GM18502 (cell line): ENCODE data around the gene PARD3B.
"Not testable (repeated sequence)": the region's sequence is repeated elsewhere in the genome, so short reads cannot be mapped to it uniquely, and the experiment has no call there.

ENCODE experiments used
- ATAC-seq: cut with Tn5 transposase; IDR thresholded peaks from one replicate; pipeline ENCODE4 v1.9.1; 2021; ENCODE audit warnings: mild to moderate bottlenecking; ENCODE audit not compliant: unreplicated experiment, poor library complexity

The PARD3B gene

DNA sequence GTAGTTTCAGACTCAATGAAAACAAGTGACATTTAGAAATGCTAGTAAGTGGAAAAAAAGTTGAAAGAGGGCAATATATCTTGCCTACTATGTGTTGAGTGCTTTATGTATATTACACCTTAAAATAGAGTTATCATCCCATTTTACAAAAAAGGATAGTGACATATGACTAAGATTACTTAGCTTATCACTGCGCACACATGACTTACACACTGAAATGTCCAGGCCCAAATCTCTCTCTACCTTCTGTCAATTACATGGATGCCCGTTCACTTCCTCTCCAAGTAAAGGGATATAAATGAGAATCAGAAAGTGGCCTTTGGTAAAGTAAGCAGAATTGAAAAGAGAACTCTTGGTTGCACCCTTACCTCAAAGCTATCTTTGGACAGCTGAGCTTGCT, 3.6 kb upstream of the PARD3B start:
- no peak for ATAC-seq

- no peak for ATAC-seq
Observed at GRCh38 chr2:204542982-204543608, 2.2 kb upstream of the PARD3B start.

- ATAC-seq, result no peak
Observed at GRCh38 chr2:204545861-204546735, 823 bp downstream of the PARD3B start.

DNA sequence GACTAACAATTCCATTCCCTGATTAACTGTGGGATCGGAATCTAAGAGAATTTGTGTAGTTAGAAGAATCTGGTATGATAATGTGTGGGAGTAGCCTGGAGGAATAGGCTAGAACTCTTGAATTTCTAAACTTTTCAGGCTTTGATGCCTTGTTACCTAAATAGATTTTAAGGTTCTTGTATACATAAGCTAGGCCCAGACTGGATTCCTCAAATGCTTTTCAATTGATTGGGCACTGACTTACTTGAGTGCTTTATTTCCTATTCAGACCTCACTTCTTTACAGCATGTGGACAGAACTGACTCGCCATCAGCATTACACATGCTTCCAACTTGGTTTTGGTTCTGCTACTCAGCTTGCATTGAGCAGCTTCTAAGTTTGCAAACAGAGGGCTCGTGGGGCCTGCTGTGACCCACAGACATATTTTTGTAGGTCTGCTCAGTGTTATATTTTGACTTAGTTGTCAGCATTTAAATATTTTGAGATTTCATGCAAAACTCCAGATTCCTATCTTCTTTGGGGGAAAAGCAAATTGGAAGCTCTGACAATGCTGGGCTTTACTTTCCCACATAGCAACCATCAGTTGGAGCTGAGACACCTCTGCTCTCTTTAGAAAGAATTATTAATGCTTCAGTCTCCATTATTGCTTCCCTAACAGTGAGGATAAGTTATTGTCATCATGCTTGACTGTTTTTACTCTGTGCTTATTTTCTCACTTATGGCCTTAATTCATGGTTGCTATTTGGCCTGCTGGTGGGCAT, 5.7 kb downstream of the PARD3B start:
- no peak for ATAC-seq

DNA sequence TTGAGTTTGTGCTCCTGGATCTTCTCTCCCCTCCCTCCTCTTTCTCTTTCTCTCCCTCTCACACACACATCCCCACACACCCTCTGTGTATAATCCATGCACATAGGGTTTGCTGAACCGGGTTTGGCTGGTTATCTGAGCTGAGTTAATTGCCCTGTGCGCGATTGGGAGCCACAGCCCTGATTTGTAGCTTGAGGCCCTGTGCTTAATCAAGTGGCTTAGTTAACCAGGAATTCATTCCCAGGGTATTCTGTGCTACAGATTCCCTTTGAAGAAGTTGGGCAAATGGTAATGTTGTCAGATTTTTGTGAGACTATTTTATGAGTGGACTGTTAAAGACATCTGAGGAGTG, 6.2 kb downstream of the PARD3B start:
- ATAC-seq, result no peak

- no peak for ATAC-seq
Observed at GRCh38 chr2:204557604-204558003, 12.3 kb downstream of the PARD3B start.

DNA sequence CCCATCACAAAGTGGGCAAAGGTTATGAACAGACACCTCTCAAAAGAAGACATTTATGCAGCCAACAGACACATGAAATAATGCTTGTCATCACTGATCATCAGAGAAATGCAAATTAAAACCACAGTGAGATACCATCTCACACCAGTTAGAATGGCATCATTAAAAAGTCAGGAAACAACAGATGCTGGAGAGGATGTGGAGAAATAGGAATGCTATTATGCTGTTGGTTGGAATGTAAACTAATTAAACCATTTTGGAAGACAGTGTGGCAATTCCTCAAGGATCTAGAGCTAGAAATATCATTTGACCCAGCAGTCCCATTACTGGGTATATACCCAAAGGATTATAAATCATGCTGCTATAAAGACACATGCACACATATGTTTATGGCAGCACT, 14.1 kb downstream of the PARD3B start:
- not testable (repeated sequence) for ATAC-seq

DNA sequence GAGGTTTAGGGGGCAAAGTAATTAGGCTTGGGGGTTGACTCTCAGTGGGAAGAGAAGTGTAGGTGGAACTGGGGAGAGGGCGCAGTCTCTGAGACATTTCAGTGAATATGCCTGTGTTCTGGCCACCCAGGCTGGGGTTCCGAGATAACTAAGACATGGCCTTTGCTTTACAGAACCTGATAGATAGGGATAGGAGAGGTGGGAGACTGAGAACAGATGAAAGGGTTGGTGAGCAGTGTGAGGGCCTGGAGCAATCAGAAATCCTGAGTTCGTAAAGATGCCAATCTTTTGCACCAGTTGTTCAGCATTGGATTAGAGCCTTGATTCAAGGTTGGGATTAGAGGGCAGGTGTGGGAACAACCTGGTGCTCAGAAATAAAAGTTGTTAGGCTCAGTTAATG, 15.6 kb downstream of the PARD3B start:
- ATAC-seq, result no peak

- no peak for ATAC-seq
Observed at GRCh38 chr2:204561771-204562170, 16.5 kb downstream of the PARD3B start.

DNA sequence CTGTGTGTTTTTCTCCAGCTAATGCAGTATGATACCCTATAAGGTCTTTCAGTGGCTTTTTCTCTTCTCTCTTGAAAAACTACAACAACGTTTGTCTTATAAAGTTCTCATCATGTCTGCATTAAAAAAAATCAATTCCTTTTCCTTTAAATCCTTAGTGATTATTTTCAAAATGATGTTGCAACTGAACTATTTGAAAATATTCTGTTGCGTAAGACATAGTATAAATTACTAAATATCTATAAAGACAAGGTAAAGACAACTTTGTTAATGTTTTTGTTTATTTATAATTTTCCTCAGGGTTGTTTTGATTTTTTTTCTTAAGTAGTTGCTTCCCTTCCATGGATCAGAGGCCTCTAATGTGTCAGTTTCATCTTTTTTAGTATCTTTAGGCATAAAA, 21.2 kb downstream of the PARD3B start:
- no peak for ATAC-seq

GRCh38 chr2:204570421-204570820, 25.1 kb downstream of the PARD3B start:
- no peak for ATAC-seq

DNA sequence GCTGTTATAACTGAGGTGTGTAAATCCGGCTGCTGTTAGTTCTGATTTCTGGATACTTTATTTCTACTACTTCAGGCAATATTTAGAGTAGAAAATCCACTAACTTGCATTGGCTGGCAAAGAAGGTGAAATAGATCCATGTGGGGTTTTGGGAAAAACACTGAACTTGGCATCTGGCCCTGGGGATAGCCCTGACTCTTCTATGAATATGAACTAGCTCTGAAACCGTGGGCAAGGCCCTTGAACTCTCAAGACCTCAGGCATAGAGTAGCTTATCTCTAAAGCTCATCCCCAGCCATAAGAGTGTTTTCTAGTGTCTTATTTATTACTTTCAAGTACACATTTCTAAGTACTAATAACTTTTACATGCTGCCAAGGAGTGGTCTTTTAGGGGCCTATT, 25.8 kb downstream of the PARD3B start:
- no peak for ATAC-seq

GRCh38 chr2:204571911-204572310, 26.6 kb downstream of the PARD3B start:
- ATAC-seq, result no peak

DNA sequence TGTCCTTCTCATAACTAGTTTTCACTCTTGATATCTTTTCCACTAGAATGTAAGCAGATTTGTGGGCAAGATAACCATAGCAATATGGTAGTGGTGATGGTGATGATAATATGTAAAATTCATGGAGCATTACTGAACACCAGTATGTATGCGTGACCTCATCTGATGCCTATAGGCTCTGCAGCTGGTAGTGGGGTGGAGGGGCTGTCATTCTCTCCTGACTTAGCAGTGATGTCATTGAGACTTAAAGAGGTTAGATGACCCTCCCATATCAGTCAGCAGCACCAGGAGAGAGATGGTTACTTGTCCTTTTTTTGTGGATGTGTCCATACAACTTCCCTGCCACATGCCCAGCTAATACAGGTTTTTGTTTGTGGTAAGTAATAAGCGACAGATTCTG, 27.9 kb downstream of the PARD3B start:
- ATAC-seq, result no peak

GRCh38 chr2:204574486-204574885, 29.2 kb downstream of the PARD3B start:
- no peak for ATAC-seq

GRCh38 chr2:204575463-204575862, 30.2 kb downstream of the PARD3B start:
- ATAC-seq, result no peak

- ATAC-seq, result no peak
Observed at GRCh38 chr2:204576362-204576979, 31.2 kb downstream of the PARD3B start.

DNA sequence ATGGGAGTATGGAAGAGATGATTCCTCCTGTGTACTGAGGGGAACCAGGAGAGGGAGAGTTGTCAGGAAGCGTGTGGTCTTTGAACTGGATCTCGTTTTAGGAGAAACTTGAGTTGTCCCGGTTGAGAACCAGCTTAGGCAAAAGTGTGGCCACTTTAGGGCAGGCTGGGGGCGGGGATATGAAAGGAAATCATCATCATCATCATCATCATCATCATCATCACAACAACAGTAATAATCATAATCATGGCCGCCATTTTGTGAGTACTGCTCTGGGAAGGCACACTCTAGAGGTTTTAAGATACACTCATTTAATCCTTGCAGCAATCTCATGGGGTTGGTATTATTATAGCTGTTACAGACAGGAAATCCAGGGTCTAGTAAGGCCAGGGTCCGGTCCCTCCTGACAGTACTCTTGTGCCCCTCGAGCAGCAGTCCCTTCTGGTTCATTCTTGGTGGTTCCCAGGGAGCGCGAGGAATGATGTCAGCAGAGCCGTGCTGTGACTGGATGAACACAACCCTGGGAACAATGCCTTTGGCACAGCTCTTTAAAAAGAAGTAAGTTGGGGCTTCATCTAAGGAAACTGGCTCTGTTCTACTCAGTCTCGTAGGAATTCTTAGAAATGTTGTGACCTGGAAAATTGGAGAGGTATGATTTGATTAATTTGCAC, 33.8 kb downstream of the PARD3B start:
- no peak for ATAC-seq

GRCh38 chr2:204581946-204582345, 36.7 kb downstream of the PARD3B start:
- ATAC-seq, result no peak

- ATAC-seq, result no peak
Observed at GRCh38 chr2:204583773-204584172, 38.5 kb downstream of the PARD3B start.
